ENCODE data around the gene CDCA5.

The CDCA5 gene

GRCh38 chr11:65067446-65067845, 16.4 kb downstream of the CDCA5 start:
- DNase-seq = no peak

GRCh38 chr11:65066805-65067291, 17.0 kb downstream of the CDCA5 start:
- DNase-seq = no peak

GRCh38 chr11:65066315-65066714, 17.5 kb downstream of the CDCA5 start:
- no peak for DNase-seq

GRCh38 chr11:65065851-65066250, 18.0 kb downstream of the CDCA5 start:
- no peak for DNase-seq

- DNase-seq = no peak
Observed at GRCh38 chr11:65064847-65065240, 19.0 kb downstream of the CDCA5 start.

- DNase-seq = no peak
Observed at GRCh38 chr11:65063532-65063931, 20.3 kb downstream of the CDCA5 start.

- DNase-seq = no peak
Observed at GRCh38 chr11:65060913-65061408, 22.9 kb downstream of the CDCA5 start.

GRCh38 chr11:65059959-65060824, 23.6 kb downstream of the CDCA5 start:
- DNase-seq = no peak

- DNase-seq = no peak
Observed at GRCh38 chr11:65059523-65059922, 24.3 kb downstream of the CDCA5 start.

GRCh38 chr11:65058419-65059054, 25.3 kb downstream of the CDCA5 start, which contains the start of gene NAALADL1:
NAALADL1 (minus strand) TSS chr11:65058553; CDS start chr11:65058521, 32 bp downstream.
- no peak for DNase-seq

- no peak for DNase-seq
Observed at GRCh38 chr11:65058012-65058411, 25.8 kb downstream of the CDCA5 start.

GRCh38 chr11:65057526-65057925, 26.3 kb downstream of the CDCA5 start:
- no peak for DNase-seq

- DNase-seq = no peak
Observed at GRCh38 chr11:65056999-65057398, 26.8 kb downstream of the CDCA5 start.

GRCh38 chr11:65055538-65055937, 28.3 kb downstream of the CDCA5 start:
- DNase-seq = no peak

- DNase-seq = no peak
Observed at GRCh38 chr11:65053827-65054508, 29.9 kb downstream of the CDCA5 start.

GRCh38 chr11:65051398-65051858, 32.4 kb downstream of the CDCA5 start:
- no peak for DNase-seq

- DNase-seq = no peak
Observed at GRCh38 chr11:65047581-65048422, 36.0 kb downstream of the CDCA5 start.

GRCh38 chr11:65045728-65046127, 38.1 kb downstream of the CDCA5 start:
- no peak for DNase-seq

GRCh38 chr11:65045061-65045460, 38.8 kb downstream of the CDCA5 start:
- DNase-seq = no peak

GRCh38 chr11:65043881-65044501, 39.8 kb downstream of the CDCA5 start:
- no peak for DNase-seq

GRCh38 chr11:65042891-65043290, 40.9 kb downstream of the CDCA5 start:
- DNase-seq = no peak
